HG02571 (cell line): ENCODE measurements around the gene ADD1.

Experiments
- ATAC-seq: cut with Tn5 transposase; IDR thresholded peaks from one replicate; pipeline ENCODE4 v1.9.1; 2021; ENCODE audit warnings: mild to moderate bottlenecking, moderate library complexity; ENCODE audit not compliant: unreplicated experiment

ADD1 gene

DNA sequence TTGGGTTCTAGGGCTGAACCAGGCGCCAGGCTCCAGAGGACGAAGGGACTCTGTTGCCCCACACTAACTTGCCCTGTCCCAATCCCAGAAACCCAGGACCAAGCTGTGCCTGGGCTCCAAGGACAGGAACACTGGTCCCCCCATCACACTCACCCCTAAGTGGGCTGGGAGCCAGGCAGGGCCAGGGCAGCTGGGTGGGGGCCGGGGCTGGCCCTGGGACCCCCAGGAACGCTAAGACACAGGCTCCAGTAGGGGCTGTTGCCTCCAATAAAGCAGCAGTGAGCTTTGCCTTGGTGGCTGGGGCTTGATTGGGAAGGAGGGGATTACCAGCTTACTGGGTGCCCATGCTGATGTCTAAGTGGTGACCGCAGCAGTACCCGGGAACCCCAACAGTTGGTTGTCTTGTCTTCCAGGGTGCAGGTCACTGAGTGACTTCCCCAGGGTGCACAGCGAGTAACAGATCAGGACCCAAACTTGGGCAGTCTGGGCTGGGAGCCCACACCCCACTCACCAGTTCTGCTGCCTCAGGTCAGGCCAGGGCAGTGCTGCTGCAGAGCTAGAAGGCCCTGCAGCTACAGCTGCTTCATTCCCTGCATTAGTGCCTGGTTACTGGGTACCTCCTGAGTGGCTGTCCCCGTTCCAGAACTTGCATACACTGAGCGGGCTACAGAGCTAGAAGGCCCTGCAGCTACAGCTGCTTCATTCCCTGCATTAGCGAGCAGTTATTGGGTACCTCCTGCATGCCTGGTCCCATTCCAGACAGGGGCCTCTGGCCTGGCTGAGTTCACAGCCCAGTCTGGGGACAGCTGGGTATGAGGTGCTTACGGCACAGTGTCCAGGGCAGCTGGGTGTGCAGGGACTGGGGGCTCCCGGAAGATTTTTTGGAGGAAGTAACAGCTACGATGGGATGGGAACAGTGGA lies 9.4 kb upstream of the ADD1 start:
- no peak for ATAC-seq

DNA sequence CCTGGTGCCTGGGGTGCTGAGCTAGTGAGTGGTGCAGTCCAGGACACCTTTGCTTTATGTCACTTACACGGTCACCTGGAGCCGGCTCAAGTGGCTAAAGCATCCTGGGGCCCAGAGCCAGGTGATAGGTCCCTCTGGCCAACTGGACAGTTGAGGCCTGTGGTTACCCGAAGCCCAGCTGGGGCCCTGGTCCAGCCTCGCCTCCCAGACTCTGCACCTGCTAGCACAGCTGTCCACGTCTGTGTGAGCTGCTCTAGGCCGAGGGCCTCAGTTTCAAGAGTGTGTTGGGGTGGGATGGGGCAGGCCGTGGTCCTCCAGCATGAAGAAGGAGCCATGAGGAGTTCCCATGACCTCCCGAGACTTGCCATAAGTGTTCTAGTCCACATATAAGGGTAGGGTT lies 7.7 kb upstream of the ADD1 start:
- no peak for ATAC-seq

DNA sequence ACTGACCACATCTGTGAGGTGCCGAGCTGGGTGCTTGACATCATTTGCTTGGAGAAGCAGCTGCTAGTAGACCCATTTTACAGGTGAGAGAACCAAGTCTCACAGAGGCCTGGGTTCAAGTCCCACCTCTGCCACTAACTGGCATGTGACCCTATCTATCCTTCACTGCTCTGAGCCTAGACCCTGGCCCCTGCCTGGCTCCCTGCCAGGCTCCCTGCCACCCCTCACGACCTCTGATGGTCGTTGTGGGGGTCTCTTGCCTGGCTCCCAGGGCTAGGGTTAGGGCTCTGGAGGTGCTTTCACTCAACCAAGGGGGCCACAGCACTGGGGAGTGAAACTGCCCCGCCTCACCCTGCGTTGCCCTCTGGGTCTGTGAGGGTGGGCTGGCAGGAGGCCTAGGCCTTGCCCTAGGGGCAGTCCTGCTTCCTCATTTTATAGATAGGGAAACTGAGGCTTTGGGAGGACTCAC lies 7.2 kb upstream of the ADD1 start:
- no peak for ATAC-seq

DNA sequence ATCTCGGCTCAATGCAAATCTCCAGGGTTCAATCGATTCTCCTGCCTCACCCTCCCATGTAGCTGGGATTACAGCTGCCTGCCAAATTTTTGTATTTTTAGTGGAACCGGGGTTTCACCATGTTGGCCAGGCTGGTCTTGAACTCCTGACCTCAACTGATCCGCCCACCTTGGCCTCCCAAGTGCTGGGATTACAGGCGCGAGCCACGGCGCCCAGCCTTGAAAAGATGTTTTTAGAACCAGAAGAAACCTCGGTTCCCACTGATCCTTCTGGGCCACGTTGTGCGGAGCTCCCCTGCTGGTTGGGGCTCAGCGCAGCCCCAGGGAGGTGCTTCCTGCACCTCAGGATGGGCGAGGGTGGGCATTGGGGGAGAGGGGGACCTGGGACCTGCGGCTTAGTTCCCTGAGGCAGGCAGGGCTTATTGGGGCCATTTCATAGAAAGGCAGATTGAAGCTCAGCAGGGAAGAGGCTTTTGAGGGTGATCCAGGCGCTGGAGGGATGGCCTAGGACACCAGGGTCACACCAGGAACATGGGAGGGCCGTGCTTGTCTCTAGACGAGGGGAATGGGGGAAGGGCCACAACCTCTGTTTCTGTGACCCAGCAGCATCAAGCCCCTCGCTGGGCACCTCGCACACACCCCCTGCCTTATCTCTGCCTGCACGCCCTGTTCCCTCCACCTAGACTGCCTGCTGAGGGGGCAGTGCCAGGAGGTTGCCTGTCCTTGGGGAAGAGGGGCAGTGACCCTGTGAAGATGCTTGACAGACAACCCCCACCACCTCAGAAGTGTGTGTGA lies 6.3 kb upstream of the ADD1 start:
- ATAC-seq = no peak

DNA sequence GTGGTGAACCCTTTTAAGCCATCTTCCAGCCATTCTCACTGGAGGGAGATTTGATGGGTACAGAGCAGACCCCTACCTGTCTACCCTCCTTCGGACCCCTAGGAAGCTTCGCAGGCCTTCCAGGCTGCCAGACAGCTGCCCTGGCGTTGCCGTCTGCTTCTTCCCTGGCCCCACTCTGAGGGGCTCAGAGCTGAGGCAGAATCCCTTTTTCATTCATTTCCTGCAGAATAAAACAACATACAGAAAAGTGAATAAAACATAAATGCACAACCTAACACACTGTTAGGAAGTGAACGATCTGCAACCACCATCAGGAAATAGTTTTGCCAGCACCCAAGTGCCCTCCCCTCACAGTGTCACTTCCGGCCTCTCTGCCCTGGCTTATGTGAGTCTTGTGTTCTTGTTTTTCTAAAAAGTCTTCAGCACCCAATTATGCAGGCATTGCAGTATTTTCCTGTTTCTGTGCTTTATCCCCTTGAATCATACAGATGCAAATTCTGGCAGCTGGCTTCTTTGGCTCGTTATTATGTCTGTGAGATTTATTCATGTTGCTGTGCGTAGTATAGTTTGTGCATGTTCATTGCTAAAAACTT lies 5.6 kb upstream of the ADD1 start:
- ATAC-seq = no peak

DNA sequence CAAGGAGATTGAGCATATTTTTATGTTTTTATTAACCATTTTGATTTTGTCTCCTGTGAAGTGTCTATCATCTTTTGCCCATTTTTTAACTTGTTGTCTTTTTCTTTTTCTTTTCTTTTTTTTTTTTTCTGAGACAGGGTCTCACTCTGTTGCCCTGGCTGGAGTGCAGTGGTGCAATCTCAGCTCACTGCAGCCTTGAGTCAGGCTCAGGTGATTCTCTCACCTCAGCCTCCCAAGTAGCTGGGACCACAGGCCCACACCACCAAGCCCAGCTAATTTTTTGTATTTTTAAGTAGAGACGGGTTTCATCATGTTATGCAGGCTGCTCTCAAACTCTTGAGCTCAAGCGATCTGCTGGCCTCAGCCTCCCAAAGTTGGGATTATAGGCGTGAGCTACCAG lies 4.6 kb upstream of the ADD1 start:
- no peak for ATAC-seq

DNA sequence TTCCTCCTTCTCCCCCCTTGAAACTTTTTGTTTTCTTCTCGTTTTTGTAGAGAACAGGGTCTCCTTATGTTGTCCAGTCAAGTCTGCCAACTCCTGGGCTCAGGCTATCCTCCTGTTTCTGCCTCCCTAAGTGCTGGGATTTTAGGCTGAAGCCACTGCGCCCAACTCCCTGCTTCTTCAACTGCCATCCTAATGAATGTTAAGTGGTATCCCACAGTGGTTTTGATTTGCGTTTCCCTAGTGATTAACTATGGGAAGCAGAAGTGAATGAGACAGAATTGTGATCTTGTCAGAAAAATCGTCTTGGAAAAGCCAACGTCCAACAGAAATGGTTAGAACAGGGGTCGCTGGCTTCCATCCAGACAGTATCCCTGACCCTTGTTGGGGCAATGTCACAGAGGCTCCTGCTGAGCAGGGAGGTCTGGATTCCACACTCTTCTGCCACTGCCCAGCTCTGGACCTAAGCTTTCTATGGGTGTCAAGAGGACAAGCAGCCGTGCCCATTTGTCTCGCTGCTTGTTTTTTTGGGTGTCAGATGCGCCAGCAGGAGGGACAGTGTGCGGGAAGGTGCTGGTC lies 869 bp upstream of the ADD1 start:
- ATAC-seq = no peak

DNA sequence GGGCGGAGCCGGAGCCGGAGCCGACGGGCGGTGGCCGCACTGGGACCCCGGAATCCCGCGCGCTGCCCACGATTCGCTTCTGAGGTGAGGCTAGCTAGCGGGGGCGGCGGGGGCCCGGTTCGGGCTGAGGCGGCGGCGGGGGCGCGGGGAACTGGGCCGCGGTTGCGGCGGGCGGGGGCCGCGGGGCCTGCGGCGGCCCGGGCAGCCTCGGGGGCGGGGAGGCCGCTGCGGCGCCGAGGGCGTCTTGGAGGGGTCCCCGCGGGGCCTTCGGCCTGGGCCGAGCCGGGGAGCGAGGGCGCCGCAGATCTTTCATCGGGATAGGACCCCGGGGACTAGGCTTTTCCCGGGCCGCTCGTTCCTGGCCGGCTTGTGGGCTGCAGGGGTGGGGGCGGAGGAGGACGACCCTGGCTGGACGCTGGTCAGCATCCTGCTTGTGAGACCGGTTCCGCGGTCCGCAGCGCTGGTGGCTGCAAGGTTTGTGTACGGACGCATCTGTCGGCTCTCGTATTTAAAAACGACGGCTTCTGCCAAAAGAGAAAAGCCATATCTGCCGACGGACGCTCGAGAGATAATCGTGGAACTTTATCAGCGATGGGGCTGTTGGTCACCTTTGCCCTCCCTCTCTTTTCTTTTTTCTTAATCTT lies 419 bp downstream of the ADD1 start:
- ATAC-seq = peak; percentile 19

DNA sequence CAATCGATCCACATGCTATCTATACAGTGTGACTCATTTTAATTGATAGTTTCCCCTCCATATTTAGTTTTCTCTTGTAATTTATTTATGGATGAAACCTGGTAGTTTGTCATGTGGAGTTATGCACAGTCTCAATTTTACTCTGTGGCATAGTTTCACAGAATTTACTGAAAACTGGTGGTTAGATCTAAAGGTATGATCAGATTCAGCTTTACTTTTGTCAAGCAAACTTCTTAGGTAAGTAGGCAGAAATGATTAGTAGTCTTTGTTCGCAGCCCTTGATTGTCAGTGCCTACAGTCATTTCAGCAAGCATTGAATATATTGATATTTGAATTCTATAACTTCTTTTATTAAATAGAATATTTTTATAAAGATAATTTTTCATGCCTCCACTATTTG lies 2.5 kb downstream of the ADD1 start:
- no peak for ATAC-seq

DNA sequence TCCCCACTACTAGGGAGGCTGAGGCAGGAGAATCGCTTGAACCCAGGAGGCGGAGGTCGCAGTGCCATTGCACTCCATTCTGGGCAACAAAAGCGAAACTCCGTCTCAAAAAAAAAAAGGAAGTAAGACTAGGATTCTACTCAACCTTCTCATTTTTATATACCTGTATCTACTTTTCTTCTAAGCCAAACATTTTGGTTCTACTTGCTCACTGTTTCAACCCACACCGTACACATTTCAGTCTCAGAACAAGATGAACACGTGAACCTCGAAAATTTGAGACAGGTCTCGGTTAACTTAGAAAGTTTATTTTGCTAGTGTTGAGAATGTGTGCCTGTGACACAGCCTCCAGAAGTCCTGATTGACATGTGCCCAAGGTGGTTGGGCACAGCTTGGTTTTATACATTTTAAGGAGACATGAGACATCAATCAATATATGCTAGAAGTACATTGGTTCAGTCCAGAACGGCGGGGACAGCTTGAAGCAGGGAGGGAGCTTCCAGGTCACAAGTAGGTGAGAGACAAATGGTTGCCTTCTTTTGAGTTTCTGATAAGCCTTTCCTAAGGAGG lies 3.7 kb downstream of the ADD1 start:
- no peak for ATAC-seq

DNA sequence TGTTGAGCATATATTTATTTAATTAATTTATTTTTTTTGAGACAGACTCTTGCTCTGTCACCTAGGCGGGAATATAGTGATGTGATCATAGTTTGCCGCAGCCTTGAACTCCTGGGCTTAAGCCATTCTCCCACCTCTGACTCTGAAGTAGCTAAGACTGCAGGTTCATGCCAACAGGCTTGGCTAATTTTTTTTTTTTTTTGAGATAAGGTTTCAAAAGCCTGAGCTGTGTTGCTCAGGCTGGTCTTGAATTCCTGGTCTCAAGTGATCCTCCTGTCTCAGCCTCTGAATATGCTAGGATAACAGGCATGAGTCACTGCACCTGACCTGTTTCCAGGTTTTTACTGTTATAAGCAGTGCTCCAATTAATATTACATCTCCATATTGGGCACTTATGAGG lies 4.8 kb downstream of the ADD1 start:
- ATAC-seq = no peak

DNA sequence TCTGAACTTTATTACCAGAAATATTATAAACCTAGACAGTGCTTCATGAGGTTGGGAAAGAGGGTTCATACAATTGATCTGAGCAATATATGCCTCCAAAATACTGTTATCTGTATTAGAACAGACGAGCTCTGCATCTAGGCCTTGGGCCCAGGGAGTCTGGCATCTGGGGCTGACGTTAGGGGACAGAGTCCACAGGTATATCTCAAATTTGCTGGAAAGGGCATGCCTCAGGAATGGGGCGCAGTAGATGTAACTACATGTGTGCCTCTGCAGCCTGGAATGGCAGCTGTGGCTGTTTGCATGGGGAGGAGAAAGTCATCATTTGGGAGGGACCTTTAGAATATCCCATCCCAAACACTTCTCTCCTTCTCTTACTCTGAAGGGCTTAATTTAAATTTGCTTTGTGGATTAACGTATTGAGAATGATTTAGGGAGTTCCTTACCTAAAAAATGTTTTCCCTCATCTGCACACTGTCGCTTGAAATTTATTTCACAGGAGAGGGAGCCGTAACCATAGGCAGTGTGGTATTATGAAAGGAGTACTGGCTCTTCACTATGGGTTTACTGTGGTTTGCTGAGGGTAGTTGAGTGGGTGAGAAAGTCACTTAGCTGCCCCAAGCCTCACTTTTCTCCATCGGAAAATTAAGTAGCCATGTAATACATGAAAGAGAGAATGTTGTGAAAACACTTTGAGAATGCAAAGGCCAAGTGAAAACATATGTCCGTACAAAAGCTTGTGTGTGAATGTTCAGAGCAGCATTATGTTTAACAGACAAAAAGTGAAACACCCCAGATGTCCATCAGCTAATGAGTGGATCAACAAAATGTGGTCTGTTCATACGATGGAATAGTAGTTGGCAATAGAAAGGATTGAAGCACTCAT lies 5.9 kb downstream of the ADD1 start:
- no peak for ATAC-seq

DNA sequence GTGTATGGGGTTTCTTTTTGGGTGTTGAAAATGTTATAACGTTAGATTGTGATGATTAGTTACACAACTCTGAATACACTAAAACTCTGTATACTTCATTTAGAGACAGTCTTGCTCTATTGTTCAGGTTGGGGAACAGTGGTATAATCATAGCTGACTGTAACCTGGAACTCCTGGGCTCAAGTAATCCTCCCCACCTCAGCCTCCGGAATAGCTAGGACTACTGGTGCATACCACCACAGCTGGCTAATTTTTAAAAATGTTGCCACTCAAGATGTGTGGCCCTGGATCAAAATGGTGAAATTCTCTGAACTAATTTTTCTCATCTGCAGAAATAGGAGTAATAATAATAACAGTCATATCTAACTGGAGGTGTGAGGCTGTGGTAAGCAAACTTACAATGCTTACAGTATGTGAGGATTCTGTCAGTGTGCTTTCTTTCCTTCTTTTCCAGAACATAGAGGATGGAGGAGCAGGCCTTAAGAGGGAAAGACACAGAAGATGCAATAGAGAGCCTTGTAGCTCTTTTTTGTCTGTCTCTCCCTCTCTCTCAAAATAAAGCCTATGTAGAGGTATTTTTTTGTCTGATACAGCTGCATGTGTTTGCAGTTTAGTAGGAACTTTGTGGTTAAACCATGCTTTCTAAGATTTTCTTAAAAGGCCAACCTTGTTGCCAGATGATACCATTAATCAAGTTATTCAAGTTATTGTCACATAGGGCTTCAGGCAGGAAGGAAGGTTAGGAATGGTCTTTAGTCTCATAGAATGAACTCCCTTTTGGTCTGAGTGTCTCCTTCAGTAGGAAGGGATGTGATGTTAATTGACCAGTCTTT lies 7.5 kb downstream of the ADD1 start:
- ATAC-seq = no peak

DNA sequence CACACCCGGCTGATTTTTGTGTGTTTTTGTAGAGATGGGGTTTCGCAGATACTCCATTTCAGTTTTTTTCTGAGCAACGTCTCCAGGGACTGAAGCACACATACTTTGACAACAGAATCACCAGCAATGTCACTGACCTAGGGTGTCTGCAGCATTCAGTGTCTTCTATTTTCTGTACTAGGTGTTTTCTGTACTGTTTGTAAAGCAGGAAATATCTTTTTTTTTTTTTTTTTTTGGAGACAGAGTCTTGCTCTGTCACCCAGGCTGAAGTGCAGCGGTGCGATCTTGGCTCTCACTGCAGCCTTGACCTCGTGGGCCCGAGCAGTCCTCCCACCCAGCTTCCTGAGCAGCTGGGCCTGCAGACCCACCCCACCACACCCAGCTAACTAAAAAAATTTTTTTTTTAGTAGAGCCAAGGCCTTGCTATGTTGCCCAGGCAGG lies 8.9 kb downstream of the ADD1 start:
- ATAC-seq = no peak

DNA sequence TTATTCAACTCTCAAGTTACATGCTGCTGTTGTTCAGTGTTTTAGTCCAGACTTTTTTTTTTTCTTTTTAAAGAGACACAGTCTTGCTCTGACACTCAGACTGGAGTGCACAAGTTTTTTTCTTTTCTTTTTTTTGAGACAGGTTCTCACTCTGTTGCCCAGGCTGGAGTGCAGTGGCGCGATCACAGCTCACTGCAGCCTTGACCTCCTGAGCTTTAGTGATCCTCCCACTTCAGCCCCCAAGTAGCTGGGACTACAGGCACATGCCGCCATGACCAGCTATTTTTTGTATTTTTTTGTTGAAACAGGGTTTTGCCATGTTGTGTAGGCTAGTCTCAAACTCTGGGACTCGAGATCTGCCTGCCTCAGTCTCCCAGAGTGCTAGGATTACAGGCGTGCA lies 11.9 kb downstream of the ADD1 start:
- ATAC-seq = no peak

DNA sequence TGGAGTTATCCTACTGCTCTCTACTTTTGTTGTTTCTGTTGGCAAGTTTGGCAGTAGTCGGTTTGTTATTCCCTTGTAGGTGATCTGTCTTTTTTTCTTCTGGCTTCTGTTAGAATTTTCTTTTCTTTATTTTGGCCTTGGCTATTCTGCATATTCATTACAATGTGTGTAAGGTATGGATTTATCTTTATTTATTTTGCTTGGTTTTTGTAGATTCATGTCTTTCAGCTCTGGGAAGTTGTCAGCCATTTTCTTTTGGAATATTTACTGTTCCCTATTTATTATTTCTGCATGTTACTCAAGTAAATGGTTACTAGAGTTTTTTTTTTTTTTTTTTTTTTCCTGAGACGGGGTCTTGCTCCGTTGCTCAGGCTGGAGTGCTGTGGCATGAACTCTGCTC lies 12.6 kb downstream of the ADD1 start:
- no peak for ATAC-seq

DNA sequence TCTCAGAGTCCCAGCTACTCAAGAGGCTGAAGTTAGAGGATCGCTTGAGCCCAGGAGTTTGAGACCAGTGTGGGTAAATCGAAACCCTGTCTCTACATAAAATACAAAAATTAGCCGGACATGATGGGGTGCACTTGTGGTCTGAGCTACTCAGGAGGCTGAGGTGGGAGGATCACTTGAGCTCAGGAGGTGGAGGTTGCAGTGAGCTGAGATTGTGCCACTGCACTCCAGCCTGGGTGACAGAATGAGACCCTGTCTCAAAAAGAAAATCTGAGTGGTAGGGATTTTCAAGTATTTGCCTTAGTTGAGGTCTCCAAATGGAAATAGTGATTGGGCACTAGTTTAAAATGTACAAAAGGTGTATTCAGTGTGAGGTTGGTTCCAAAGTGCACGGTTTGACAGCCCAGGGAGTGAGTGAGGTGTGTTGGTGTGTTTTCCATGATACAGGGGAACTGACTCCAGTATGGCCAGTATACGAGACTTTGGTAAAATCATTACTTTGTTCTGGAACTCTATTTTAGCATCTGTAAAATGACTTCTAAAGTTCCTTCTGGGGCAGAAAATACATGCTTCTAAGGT lies 13.8 kb downstream of the ADD1 start:
- ATAC-seq = no peak
